ENCODE measurements around the gene PLK2. TPM values are rescaled to one million over a fixed set of nuclear protein-coding genes. Genes with fewer than 3 reads are reported as not detected.

Gene PLK2
- total and polyA plus RNA-seq, 9 of the 15 experiments (the other 6 are each of a cell fraction or from before 2014, with no cell fraction given) = 0.58 TPM; not detected in 8

DNA sequence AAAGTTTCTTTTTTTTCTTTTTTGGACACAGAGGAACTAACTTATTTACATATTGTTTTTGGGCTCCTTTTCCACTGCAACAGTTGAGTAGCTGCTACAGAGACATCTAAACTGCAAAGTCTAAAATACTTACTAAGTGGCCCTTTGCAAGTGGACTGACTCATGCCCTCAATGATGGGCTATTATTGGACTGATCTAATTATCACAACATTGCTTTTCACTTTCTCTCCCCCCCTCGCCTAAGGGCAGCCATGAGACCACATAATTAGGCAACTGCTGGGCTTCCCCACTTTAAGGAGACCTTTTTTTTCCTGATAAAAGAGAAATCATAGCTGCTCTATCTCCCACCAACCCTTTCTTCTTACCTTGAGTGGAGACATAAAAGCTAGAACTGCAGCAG is 47.0 kb downstream of the PLK2 start:
- FAIRE-seq (no peak), ATAC-seq (no peak), DNase-seq (ENCODE audit: extremely low read depth in 1 of 4, low spot score in 3 of 4) (no peak)
- Histone ChIP-seq H4K20me1 (replicated peaks; ENCODE audit: control insufficient read depth, insufficient read depth, low read length) (no peaks in the 10 kb centered on the region), H3K27me3 (ENCODE audit: control insufficient read depth in 2 of 2, insufficient read depth in 2 of 2, low read length in 2 of 2) (no peaks in the 10 kb centered on the region), H2AFZ (ENCODE audit: low read depth, low read length) (no peak overlapping the region), H3K79me2 (ENCODE audit: control insufficient read depth, insufficient read depth, low read length) (no peaks in the 10 kb centered on the region), H3K4me1 (replicated peaks in 1 of 2; ENCODE audit: control insufficient read depth in 2 of 2, insufficient read depth in 2 of 2, low read length in 2 of 2) (no peaks in the 10 kb centered on the region), H3K9me3 (replicated peaks; ENCODE audit: control insufficient read depth, insufficient read depth, low read depth, low read length) (no peaks in the 10 kb centered on the region), H3K9me1 (ENCODE audit: control insufficient read depth, insufficient read depth, low read length) (no peaks in the 10 kb centered on the region), H3K36me3 (ENCODE audit: control insufficient read depth, insufficient read depth, low read length) (no peaks in the 10 kb centered on the region), H3K27ac (ENCODE audit: extremely low read depth, low read depth, low read length) (no peak overlapping the region), H3K9ac (ENCODE audit: insufficient read depth in 1 of 2, low read depth in 2 of 2, low read length in 2 of 2) (no peak overlapping the region), H3K4me2 (ENCODE audit: insufficient read depth, low read length) (no peak overlapping the region), H3K4me3 (no peak overlapping the region)
- no TSS peak for BruUV-seq (replicated peaks)
- intact Hi-C loops (cut with micrococcal nuclease) = no loop called here
- TF ChIP-seq ZC3H11A (IDR thresholded peaks at IDR 0.05; ENCODE audit: low read depth, low read length) (no peak), CREB1 (IDR thresholded peaks at IDR 0.05) (no peak), CREB1 (CRISPR knock-in tag; IDR thresholded peaks at IDR 0.05) (no peak), SMAD2 (IDR thresholded peaks at IDR 0.05; ENCODE audit: low read depth, low read length) (no peak), EHMT2 (IDR thresholded peaks at IDR 0.05) (no peak), GTF2A2 (tag; IDR thresholded peaks at IDR 0.05) (no peak), MTA3 (IDR thresholded peaks at IDR 0.05; ENCODE audit: borderline replicate concordance) (no peak), SRSF7 (optimal IDR thresholded peaks at IDR 0.05; ENCODE audit: low read depth, low read length) (no peak), CCAR2 (IDR thresholded peaks at IDR 0.05; ENCODE audit: low read depth, low read length) (no peak), CTBP1 (IDR thresholded peaks at IDR 0.05; ENCODE audit: borderline replicate concordance) (no peak), SRSF1 (IDR thresholded peaks at IDR 0.05; ENCODE audit: low read depth, low read length) (no peak), SMARCA4 (IDR thresholded peaks at IDR 0.05) (no peak), ZBTB7A (IDR thresholded peaks at IDR 0.05; ENCODE audit: borderline replicate concordance, control insufficient read depth, low read depth, low read length) (no peak), CBFA2T3 (IDR thresholded peaks at IDR 0.05) (no peak), ZNF217 (CRISPR knock-in tag; IDR thresholded peaks at IDR 0.05) (no peak), PKNOX1 (IDR thresholded peaks at IDR 0.05) (no peak), ATF6 (CRISPR knock-in tag; IDR thresholded peaks at IDR 0.05) (no peak), PHB (CRISPR knock-in tag; IDR thresholded peaks at IDR 0.05) (no peak)
- TF ChIP-seq, protein P1, sequence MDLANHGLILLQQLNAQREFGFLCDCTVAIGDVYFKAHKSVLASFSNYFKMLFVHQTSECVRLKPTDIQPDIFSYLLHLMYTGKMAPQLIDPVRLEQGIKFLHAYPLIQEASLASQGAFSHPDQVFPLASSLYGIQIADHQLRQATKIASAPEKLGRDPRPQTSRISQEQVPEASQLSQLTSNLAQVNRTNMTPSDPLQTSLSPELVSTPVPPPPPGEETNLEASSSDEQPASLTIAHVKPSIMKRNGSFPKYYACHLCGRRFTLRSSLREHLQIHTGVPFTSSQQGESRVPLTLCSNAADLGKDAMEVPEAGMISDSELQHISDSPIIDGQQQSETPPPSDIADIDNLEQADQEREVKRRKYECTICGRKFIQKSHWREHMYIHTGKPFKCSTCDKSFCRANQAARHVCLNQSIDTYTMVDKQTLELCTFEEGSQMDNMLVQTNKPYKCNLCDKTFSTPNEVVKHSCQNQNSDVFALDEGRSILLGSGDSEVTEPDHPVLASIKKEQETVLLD (IDR thresholded peaks at IDR 0.05) = no peak
- WGBS (ENCODE audit: insufficient coverage, low coverage, missing lambda C conversion rate) = 6% methylated on average over 1 of the region's 1 CpG
- CTCF ChIA-PET (ENCODE audit: low intra/inter-chr PET ratio) = no interaction called here
- in situ Hi-C loops (cut with MboI) = no loop called here
- POLR2A ChIA-PET = no interaction called here
